Measurements from ENCODE around the gene TMEM187. TPM values are rescaled to one million over a fixed set of nuclear protein-coding genes. Genes with fewer than 3 reads are reported as not detected.

Gene TMEM187
- total and polyA plus RNA-seq, 2 donors (not counting 1 experiment from before 2014, with no cell fraction given) = 5.5 to 6.4 TPM

DNA sequence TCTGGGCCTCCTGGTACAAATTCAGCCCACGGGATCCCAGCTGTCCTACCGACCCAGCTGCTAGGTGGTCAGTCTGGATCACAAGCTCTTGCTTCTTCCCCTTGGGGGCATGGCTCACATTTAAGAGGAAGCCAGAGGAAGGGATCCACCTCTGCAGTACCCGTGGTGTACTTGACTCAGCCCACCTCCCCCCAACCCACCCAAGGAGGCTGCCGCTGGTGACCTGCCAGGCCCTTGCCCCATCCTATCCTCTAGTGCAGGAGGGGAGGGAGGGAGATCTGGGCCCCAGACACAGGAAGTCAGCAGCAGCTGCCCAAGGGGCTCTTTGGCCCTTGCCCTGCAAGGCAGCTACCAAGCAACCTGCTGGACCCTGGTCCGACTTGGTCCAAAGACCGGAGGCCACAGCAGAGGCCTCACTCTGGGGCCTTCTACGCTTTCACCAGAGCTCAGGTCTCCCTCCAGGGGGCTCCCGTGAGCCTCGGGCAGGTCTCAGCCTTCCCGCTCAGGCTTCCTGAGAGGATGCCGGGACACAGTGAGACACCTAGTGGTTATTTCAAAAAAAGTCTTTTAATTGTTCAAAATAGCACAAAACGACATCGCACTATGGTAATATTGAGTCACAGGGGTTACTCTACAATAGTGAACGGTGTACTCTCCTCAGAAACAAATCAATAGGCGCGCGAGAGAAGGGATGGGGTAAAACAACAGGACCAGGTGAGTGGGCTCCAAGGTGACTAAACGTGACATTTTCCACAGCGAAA is 25.4 kb upstream of the TMEM187 start:
- Mint-ChIP-seq H3K27ac (peak overlapping the region; percentile 34), H3K27me3 (no peaks in the 10 kb centered on the region), H3K9me3 (ENCODE audit: insufficient read depth) (no peaks in the 10 kb centered on the region), H3K4me3 (no peak overlapping the region), H3K4me1 (peaks cover 15% of the 10 kb centered on the region)
- intact Hi-C loops (cut with micrococcal nuclease) = loop anchor here (1.0 kb wide), 2 partner anchors 22 to 24 kb away; partner anchors contain the start of gene HCFC1
- ATAC-seq (ENCODE audit: low read depth) = peak; percentile 88
- POLR2A ChIA-PET = interaction anchor here (1.0 to 5.8 kb wide), 4 partner anchors 21 to 181 kb away, joined by 3 to 58 read pairs (median 4); partner anchors contain the start of gene ARHGAP4
- Histone ChIP-seq H3K36me3 (replicated peaks in 1 of 2; ENCODE audit: control extremely low read depth in 1 of 2, control insufficient read depth in 1 of 2, extremely low read depth in 1 of 2, insufficient read depth in 2 of 2, low read length in 1 of 2) (peaks cover 0 to 31% of the 10 kb centered on the region in 2 experiments), H3K27ac (ENCODE audit: low read length in 2 of 2) (no peak overlapping the region), H3K9me3 (ENCODE audit: control extremely low read depth in 1 of 3, control insufficient read depth in 2 of 3, insufficient read depth in 1 of 3, low read length in 2 of 3) (no peaks in the 10 kb centered on the region), H2AFZ (ENCODE audit: insufficient read depth, low read depth, low read length, poor library complexity, severe bottlenecking) (peak overlapping the region; percentile 8), H4K20me1 (ENCODE audit: control insufficient read depth, insufficient read depth, low read length, poor library complexity, severe bottlenecking) (no peaks in the 10 kb centered on the region), H3K9ac (ENCODE audit: low read length) (no peak overlapping the region), H3K4me3 (ENCODE audit: control extremely low read depth in 1 of 5, extremely low read depth in 1 of 5, insufficient read depth in 1 of 5, low read depth in 2 of 5, low read length in 4 of 5) (no peak overlapping the region), H3K4me1 (ENCODE audit: control insufficient read depth in 2 of 2, insufficient read depth in 2 of 2, low read length in 2 of 2) (peaks cover 9 to 39% of the 10 kb centered on the region in 2 donors), H3K79me2 (ENCODE audit: control insufficient read depth, insufficient read depth, low read length) (peaks cover 14% of the 10 kb centered on the region), H3K4me2 (replicated peaks; ENCODE audit: low read depth, low read length, poor library complexity, severe bottlenecking) (peak overlapping the region; percentile 14), H3K27me3 (replicated peaks in 1 of 4; ENCODE audit: control extremely low read depth in 1 of 4, control insufficient read depth in 3 of 4, insufficient read depth in 4 of 4, low read length in 3 of 4) (no peaks in the 10 kb centered on the region)
- 35% methylated on average over 4 of the region's 19 CpGs for WGBS (ENCODE audit: insufficient coverage)
- no peak for TF ChIP-seq EZH2 (IDR thresholded peaks at IDR 0.05; ENCODE audit: borderline replicate concordance, insufficient read depth, low read depth, low read length, poor library complexity, severe bottlenecking)
- TF ChIP-seq, protein P1, sequence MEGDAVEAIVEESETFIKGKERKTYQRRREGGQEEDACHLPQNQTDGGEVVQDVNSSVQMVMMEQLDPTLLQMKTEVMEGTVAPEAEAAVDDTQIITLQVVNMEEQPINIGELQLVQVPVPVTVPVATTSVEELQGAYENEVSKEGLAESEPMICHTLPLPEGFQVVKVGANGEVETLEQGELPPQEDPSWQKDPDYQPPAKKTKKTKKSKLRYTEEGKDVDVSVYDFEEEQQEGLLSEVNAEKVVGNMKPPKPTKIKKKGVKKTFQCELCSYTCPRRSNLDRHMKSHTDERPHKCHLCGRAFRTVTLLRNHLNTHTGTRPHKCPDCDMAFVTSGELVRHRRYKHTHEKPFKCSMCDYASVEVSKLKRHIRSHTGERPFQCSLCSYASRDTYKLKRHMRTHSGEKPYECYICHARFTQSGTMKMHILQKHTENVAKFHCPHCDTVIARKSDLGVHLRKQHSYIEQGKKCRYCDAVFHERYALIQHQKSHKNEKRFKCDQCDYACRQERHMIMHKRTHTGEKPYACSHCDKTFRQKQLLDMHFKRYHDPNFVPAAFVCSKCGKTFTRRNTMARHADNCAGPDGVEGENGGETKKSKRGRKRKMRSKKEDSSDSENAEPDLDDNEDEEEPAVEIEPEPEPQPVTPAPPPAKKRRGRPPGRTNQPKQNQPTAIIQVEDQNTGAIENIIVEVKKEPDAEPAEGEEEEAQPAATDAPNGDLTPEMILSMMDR (IDR thresholded peaks at IDR 0.05) = peak; percentile 80
- CTCF ChIA-PET = interaction anchor here (0.7 to 15.4 kb wide), 19 partner anchors 11 to 1005 kb away, joined by 3 to 325 read pairs (median 4); partner anchors contain the start of genes ARHGAP4, IDH3G, NAA10 and PLXNB3
- peak; percentile 83 for DNase-seq

DNA sequence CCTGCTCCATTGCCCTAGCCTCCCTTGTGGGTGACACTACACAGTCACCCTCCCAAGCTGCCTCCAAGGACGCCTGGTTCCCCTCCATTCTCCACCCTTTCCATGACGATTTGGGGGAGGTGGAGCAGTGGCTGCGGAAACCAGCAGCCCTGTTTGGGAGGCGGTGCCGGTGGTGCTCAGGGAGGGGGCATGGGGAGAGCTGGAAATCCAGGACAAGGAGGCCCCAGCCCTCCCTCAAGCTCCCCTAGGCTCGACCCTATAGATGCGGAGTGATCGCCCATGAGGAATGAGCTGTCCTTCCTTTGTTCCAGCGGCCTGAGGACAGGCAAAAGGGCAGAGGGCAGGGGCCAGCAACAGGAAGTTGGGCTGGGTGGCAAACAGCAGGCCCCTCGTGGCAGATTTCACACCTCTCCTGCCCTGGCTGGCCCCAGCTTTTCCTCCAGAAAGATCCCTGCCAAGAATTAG is 24.5 kb upstream of the TMEM187 start:
- no peaks in the 10 kb centered on the region for H3K9me3 Mint-ChIP-seq (ENCODE audit: insufficient read depth)
- H3K9me3 ChIP-seq (ENCODE audit: control extremely low read depth in 1 of 3, control insufficient read depth in 2 of 3, insufficient read depth in 1 of 3, low read length in 2 of 3) = no peaks in the 10 kb centered on the region
- H3K4me3 ChIP-seq (ENCODE audit: control extremely low read depth in 1 of 5, extremely low read depth in 1 of 5, insufficient read depth in 1 of 5, low read depth in 2 of 5, low read length in 4 of 5) = no peak overlapping the region
- no peak for DNase-seq
- POLR2A ChIA-PET = interaction anchor here (1.0 to 5.8 kb wide), 2 partner anchors 22 to 25 kb away, joined by 3 to 58 read pairs; partner anchors contain the start of gene ARHGAP4
- H3K4me3 Mint-ChIP-seq = no peak overlapping the region
- H3K27ac ChIP-seq (ENCODE audit: low read length in 2 of 2) = no peak overlapping the region
- H3K9ac ChIP-seq (ENCODE audit: low read length) = no peak overlapping the region
- H4K20me1 ChIP-seq (ENCODE audit: control insufficient read depth, insufficient read depth, low read length, poor library complexity, severe bottlenecking) = no peaks in the 10 kb centered on the region
- H3K27me3 ChIP-seq (replicated peaks in 1 of 4; ENCODE audit: control extremely low read depth in 1 of 4, control insufficient read depth in 3 of 4, insufficient read depth in 4 of 4, low read length in 3 of 4) = no peaks in the 10 kb centered on the region
- H3K4me1 Mint-ChIP-seq = peaks cover 15% of the 10 kb centered on the region
- no peak overlapping the region for H2AFZ ChIP-seq (ENCODE audit: insufficient read depth, low read depth, low read length, poor library complexity, severe bottlenecking)
- no peak overlapping the region for H3K27ac Mint-ChIP-seq
- intact Hi-C loops (cut with micrococcal nuclease) = no loop called here
- WGBS (ENCODE audit: insufficient coverage) = 88% methylated on average over 4 of the region's 10 CpGs
- H3K79me2 ChIP-seq (ENCODE audit: control insufficient read depth, insufficient read depth, low read length) = peaks cover 14% of the 10 kb centered on the region
- no peak overlapping the region for H3K4me2 ChIP-seq (replicated peaks; ENCODE audit: low read depth, low read length, poor library complexity, severe bottlenecking)
- CTCF ChIA-PET = interaction anchor here (1.0 to 15.4 kb wide), 8 partner anchors 12 to 586 kb away, joined by 3 to 325 read pairs (median 8); partner anchors contain the start of genes ARHGAP4, IDH3G, NAA10 and PLXNB3
- TF ChIP-seq EZH2 (IDR thresholded peaks at IDR 0.05; ENCODE audit: borderline replicate concordance, insufficient read depth, low read depth, low read length, poor library complexity, severe bottlenecking) = no peak
- TF ChIP-seq, protein P1 (IDR thresholded peaks at IDR 0.05) = no peak
- ATAC-seq (ENCODE audit: low read depth) = no peak
- H3K4me1 ChIP-seq (ENCODE audit: control insufficient read depth in 2 of 2, insufficient read depth in 2 of 2, low read length in 2 of 2) = peaks cover 9 to 35% of the 10 kb centered on the region in 2 donors
- H3K27me3 Mint-ChIP-seq = no peaks in the 10 kb centered on the region
- H3K36me3 ChIP-seq (replicated peaks in 1 of 2; ENCODE audit: control extremely low read depth in 1 of 2, control insufficient read depth in 1 of 2, extremely low read depth in 1 of 2, insufficient read depth in 2 of 2, low read length in 1 of 2) = peaks cover 0 to 37% of the 10 kb centered on the region in 2 experiments
